Activated gamma-delta T cell treated with Interleukin-2 at 50 U/mL for 16 hours (primary cell): ENCODE data around the gene AIMP1.

Source experiments
- DNase-seq: peaks from one replicate; pipeline ENCODE4 v3.0.0-alpha.2; 2020

The AIMP1 gene

GRCh38 chr4:106315968-106316772 is at the start of gene AIMP1, which contains the start of gene TBCK:
Gene AIMP1 (plus strand): TSS chr4:106316550. CDS start chr4:106325010, 8,460 bp downstream.
Gene TBCK (minus strand): TSS chr4:106316209. CDS start chr4:106308960, 7,249 bp downstream.
- peak; percentile 84 for DNase-seq

GRCh38 chr4:106268786-106269185 is 47.6 kb upstream of the AIMP1 start:
- DNase-seq, result no peak

- DNase-seq, result no peak
Measured at GRCh38 chr4:106269711-106270110, 46.6 kb upstream of the AIMP1 start.

DNA sequence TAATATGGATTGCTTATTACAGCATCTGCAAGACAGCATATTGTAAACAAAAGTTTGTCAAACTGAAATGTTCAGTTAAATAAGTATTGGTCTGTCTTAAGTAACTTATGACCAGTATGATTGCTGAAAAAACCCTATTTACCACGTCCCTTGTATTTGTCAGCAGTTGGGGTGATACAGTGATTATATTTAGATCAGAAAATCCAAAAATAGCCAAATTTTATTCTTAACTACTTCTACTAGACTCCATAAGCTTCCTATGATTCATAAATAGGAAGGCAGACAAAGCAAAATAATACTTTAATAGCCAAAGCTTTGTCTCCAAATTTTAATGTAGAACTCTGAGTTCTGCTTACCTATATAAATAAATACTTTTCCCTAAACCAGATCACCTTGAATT is 45.6 kb upstream of the AIMP1 start:
- no peak for DNase-seq

DNA sequence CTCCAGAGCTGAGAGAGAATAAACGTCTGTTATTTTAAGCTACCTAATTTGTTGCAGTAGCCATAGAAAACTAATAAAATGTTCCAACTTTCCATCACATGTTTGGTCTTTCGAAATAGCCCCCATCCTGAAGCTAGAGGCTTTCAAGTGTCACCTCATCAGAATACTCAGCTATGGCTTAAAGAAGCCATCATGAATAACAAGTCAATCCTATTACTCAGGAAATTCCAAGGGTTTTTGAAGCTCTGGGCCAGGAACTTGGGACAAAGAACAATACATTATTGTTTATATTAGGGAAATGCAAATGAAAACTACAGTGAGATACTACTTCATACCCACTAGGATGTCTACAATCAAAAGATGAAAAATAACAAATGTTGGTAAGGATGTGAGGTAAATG is 42.5 kb upstream of the AIMP1 start:
- no peak for DNase-seq

DNA sequence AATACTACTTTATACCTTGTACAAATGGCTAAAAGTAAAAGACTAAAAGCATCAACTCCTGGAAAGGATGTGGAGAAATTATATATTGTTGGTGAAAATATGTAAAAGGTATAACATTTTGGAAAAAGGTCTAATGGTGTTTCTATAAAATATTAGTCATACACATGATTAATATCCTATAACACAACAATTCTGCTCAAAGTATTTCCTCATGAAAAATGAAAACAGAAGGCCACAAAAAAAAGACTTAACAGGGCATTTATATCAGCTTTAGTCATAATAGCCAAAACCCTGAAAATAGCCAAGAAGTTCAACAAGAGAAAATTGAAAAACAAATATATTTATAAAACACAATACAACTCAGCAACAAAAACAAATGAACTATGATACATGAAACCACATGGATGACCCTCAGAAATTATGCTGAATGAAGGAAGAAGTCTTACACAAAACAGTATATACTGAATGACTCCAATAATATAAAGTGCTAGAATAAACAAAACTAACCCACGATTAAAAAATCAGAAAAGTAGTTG is 39.1 kb upstream of the AIMP1 start:
- DNase-seq, result no peak

DNA sequence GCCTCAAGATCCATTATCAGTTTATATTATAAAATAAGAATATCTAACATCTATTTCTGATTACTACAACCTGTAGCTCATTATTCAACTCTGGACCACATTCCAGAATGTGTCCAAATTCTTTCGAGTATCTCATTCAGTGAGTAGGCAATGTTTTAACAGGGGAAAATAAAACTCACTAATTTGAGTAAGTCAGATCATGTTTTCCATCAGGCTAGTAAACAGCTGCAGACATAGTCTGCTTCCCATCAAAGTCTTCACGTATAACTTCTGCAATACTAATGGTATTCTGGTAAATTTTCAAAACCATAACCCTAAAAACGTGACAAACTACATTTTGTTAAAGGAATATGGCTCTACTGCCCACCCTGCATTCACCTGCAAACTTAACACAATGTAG is 32.1 kb upstream of the AIMP1 start:
- no peak for DNase-seq

- DNase-seq, result no peak
Measured at GRCh38 chr4:106286611-106287010, 29.7 kb upstream of the AIMP1 start.

- no peak for DNase-seq
Measured at GRCh38 chr4:106287353-106287969, 28.9 kb upstream of the AIMP1 start.

- DNase-seq, result no peak
Measured at GRCh38 chr4:106289737-106290136, 26.6 kb upstream of the AIMP1 start.

- no peak for DNase-seq
Measured at GRCh38 chr4:106291678-106292077, 24.7 kb upstream of the AIMP1 start.

DNA sequence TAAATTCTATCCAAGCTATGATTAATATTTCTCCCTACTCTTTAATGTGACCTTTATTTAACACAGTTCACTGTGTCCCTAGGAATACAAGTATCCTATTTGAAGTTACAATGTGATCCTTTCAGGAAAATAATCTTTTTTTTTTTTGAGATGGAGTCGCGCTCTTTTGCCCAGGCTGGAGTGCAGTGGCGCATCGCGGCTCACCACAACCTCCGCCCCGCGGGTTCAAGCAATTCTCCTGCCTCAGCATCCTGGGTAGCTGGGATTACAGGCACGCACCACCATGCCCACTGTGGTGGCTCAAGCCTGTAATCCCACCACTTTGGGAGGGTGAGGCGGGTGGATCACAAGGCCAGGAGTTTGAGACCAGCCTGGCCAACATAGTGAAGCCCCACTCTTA is 22.3 kb upstream of the AIMP1 start:
- DNase-seq, result no peak

DNA sequence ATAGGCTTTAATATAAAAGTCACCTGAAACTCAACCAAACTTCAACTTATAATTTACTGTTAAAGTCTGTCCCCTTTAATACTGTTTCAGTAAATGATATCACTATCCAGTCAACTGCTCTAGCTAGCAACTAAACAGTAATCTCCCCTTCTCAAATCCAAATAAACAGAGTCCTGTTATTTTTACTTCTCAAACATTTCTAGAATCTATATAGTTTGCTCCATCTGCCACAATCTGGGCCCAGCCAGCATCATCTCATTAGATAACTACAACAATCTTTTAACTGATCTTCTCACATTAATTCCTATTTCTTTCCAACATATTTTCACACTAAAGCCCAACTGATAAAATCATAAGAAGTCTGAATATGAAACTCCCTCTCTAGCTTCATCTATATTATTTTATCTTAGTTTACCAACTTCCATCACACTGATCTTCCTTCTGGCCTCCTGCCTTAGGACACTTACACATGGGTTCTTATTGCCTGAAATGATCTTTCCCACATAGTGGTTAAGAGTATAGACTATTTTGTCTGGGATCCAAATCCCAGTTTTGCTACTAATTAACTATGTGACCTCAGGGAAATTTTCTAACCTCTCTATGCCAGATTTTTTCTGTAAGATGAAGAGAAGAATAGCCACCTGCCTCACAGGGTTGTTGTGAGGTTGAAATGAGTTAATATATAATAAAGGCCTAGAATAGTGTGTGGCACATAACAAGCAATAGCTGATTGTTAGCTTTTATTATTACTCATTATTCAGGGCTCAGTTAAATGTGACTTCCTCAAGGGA is 18.9 kb upstream of the AIMP1 start:
- no peak for DNase-seq

DNA sequence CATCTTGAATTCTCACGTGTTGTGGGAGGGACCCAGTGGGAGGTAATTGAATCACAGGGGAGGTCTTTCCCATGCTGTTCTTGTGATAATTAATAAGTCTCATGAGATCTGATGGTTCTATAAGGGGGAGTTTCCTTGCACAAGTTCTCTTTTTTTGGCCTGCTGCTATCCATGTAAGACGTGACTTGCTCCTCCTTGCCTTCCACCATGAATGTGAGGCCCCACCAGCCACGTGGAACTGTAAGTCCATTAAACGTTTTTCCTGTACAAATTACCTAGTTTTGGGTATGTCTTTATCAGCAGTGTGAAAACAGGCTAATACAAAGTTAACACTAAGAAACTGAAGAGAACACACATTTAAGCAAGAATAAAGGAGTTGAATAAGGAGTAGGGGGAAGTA is 16.4 kb upstream of the AIMP1 start:
- DNase-seq, result no peak

- DNase-seq, result no peak
Measured at GRCh38 chr4:106301393-106302061, 14.8 kb upstream of the AIMP1 start.

DNA sequence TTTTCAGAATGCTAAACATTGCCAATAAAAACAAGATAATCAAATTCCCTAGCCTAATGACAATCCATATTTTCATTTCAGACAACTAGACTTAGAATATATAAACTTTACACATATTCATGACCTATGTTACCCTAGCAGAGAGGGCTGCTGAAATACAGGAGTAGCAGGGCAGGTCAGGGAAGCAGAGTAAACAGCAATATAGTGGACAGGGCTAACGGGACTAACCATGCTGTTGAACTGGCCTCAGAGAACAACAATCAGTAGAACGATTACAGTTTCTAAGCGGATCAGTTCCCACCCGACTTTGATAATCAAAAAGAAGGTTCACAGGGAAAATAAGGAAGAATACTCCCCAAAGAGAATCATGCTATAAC is 14.3 kb upstream of the AIMP1 start:
- DNase-seq, result no peak

DNA sequence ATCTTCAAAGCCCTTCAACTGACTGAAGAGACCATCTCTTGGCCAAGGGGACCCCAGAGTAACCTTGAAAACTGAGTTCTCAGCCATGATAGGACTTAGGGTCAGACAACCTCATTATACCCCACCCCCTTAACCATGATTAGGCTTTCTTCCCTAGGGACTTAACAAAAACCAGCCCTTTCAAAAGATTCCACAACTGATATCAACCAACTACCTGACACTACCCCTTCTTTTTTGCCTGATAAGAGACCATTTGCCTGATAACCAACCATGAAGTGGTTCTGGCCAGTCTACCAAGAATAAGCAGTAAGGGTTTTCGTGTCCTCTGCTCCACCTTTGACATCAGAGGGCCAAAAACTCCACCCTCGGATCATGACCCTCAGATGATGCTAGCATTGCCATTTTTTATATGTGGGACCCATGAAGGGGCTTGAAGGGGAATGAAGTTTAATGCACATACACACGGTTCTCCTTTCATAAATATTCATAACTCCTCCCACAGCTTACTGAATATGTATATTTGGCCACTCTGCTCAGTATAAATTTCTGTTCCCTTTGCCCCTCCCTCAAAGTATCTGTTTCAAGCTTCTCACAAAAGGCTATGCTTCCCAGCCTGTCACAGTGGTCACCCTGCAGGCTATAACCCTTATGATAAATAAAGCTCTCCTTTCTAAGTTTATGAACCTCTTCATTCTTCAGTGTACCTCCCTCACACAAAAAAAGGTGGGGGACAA is 12.6 kb upstream of the AIMP1 start:
- no peak for DNase-seq

DNA sequence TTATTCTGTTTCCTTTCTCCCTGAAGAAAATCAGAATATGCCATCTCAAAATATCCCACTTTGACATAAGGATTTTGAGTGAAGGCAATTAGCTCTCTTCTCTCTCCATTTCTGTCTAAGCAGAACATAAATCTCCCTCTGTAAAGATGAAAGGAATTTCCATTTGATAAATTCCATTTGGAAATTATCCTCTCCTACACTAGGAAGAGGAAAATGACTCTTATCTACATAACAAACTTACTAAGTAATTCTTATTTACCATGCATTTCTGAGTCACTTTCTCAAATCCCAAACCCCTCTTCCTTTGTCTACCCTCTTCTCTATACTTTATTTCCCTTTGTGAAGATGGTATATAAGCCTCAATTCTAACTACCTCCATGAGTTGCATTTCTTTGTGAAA is 11.7 kb upstream of the AIMP1 start:
- DNase-seq, result no peak

GRCh38 chr4:106305435-106306055 is 10.8 kb upstream of the AIMP1 start:
- DNase-seq, result no peak

- no peak for DNase-seq
Measured at GRCh38 chr4:106306561-106306960, 9.8 kb upstream of the AIMP1 start.

DNA sequence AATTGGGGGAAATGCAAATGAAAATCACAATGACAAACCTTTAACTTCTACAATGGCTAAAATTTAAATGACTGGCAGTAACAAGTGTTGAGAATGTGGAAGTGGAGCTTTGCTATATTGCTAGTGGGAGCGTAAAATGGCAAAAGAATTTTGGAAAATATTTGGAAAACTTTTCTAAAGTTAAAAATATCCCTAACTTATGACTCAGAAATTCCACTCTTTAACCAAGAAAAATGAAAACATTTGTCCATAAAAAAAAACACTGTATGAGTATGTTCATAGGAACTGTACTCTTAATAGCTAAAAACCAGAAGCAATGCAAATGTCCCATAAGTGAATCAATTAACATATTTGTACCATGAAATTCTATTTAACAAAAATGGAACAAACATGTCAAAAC is 4.0 kb upstream of the AIMP1 start:
- no peak for DNase-seq
